ENCODE results near the gene SLC6A6.

DNA sequence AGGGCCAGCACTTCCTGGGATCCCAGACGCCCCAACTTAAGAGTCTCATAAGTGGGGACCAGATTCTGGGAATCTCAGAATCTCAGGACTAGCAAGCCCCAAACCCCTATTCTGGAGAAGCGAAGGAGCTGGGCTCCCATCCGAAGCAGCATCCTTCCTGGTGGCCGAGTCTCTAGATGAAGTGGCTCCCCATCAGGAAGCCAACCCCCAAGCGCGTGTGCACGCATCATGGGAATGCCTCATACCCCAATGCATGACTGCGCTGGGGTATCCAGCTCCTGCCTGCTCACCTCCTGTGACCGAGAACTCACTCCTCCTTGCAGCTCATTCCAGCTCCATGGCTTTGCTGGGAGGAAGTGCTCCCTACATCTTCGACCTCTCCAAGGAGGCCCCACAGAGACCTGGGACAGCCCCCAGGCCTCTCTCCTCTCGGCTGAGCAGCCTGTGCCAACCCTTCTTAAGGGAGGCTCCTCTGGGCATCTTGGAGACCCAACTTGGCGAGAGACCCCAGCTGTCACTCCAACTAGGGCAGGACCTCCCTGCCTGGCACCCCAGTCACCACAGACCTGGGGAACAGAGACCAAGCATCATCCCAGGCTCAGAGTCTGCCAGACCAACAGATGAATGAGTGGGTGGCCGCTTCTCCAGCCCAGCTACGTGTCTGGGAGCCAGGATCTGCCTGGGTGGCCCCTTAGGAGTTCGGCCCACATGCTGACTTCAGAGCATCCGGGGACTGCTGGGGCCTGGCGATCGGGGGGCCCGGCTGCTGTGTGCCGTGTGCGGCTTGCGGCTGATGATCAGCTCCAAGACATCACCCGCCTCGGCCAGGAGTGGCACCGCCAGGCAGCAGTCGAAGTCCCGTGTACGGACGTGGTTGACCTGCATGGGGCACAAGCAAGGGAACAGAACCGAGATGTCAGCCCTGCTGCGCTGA lies 90.8 kb downstream of the SLC6A6 start:
- TF ChIP-seq, protein P1, sequence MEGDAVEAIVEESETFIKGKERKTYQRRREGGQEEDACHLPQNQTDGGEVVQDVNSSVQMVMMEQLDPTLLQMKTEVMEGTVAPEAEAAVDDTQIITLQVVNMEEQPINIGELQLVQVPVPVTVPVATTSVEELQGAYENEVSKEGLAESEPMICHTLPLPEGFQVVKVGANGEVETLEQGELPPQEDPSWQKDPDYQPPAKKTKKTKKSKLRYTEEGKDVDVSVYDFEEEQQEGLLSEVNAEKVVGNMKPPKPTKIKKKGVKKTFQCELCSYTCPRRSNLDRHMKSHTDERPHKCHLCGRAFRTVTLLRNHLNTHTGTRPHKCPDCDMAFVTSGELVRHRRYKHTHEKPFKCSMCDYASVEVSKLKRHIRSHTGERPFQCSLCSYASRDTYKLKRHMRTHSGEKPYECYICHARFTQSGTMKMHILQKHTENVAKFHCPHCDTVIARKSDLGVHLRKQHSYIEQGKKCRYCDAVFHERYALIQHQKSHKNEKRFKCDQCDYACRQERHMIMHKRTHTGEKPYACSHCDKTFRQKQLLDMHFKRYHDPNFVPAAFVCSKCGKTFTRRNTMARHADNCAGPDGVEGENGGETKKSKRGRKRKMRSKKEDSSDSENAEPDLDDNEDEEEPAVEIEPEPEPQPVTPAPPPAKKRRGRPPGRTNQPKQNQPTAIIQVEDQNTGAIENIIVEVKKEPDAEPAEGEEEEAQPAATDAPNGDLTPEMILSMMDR (IDR thresholded peaks at IDR 0.05; ENCODE audit: insufficient read depth, low read length, poor library complexity, severe bottlenecking): no peak
- no peak for TF ChIP-seq EZH2phosphoT487 (conservative IDR thresholded peaks at IDR 0.05; ENCODE audit: low read length)

All from SU-DHL-6 (cell line).